GOT3 (cell line): ENCODE results near the gene LRRC15.

Source experiments
- DNase-seq: peaks from one replicate; lab custom pipeline; 2025; ENCODE audit warnings: mixed read lengths; lab: John Stamatoyannopoulos, UW

LRRC15 gene

GRCh38 chr3:194384569-194385001 lies 15.0 kb upstream of the LRRC15 start:
- no peak for DNase-seq

DNA sequence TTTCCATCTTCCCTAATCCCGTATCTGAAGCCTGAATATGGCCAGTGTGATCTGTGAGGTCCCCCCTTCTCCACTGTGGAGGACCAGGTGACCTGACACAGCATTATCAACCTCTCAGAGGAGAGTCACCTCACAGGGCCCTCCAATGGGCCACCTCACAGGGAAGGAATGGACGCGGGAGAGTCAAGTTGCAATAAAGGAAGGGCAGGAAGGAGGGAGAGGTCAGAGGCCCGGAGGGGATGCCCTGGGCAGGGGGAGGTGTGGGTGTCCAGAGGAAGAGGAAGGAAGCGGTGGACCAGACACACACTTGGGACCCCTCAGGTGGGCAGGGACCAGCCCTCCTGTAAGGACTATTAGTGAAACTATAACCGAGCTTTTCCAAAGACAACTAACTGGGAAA lies 14.6 kb upstream of the LRRC15 start:
- DNase-seq: no peak

GRCh38 chr3:194383276-194383940 lies 13.9 kb upstream of the LRRC15 start:
- no peak for DNase-seq

- DNase-seq: no peak
Observed at GRCh38 chr3:194382892-194383223, 13.3 kb upstream of the LRRC15 start.

DNA sequence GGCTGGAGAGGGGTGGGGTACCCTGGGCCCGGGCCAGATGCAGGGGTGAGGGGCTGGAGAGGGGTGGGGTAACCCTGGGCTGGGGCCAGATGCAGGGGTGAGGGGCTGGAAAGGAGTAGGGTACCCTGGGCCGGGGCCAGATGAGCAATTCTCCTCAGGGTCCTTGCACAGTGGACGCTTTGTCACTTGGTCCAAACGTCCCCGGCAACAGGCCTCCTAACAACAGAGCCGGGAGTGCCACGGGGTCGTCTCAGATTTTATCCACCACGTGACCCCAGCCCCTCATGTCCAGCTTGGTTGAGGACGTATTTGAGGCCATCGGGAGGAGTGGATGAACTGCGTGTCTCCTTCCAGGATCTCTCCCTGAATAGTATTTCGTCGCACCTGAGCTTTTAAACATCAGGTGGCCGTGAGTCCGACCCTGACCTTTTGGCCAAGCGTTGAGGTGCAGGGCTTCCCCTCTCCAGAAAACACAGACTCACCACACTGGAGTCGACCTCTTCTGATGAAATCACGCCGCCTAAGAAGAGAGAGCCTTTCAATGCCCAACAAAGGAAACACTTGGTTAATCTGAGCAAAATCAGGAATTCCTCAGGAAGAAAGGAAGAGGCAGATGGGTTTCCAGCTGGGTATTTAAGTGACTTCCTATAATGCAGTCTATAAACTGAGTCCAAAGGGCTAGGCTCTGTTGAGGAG lies 12.8 kb upstream of the LRRC15 start:
- no peak for DNase-seq

GRCh38 chr3:194381460-194381875 lies 11.9 kb upstream of the LRRC15 start:
- DNase-seq: no peak

- no peak for DNase-seq
Observed at GRCh38 chr3:194380326-194380725, 10.8 kb upstream of the LRRC15 start.

DNA sequence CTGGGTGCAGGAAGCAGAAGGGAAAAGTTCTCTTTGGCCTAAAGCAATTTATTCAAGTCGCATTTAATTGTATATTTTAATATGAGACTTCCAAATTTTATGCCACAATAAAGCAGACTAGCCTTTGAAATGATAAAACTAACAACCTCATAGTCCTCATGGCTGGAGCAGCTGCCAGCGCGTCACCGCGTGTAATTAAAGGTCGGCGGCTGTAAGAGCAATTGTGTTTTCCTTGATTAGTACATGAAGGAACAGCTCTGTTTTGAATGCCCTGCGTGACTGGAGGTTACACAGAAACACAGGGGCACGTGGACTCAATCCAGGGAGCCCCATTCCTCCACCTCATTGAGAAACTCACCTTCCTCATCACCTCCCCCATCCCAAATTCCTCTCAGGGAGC lies 10.1 kb upstream of the LRRC15 start:
- DNase-seq: no peak

DNA sequence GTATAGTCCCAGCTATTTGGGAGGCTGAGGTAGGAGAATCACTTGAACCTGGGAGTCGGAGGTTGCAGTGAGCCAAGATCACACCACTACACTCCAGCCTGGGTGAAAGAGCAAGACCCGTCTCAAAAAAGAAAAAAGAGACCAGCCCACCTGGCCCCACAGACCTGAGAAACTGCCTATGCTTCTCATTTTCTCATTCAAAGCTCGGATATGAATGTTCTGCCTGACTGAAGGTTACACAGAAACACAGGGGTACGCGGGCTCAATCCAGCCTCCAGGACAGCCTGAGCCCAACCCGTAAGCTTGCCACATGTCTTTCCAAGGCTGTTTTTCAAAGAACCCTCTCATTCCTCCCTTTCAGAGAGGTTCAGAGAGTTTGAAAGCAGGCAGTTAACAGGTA lies 9.7 kb upstream of the LRRC15 start:
- DNase-seq: no peak

GRCh38 chr3:194377708-194378107 lies 8.2 kb upstream of the LRRC15 start:
- no peak for DNase-seq

GRCh38 chr3:194376241-194376560 lies 6.7 kb upstream of the LRRC15 start:
- DNase-seq: no peak

DNA sequence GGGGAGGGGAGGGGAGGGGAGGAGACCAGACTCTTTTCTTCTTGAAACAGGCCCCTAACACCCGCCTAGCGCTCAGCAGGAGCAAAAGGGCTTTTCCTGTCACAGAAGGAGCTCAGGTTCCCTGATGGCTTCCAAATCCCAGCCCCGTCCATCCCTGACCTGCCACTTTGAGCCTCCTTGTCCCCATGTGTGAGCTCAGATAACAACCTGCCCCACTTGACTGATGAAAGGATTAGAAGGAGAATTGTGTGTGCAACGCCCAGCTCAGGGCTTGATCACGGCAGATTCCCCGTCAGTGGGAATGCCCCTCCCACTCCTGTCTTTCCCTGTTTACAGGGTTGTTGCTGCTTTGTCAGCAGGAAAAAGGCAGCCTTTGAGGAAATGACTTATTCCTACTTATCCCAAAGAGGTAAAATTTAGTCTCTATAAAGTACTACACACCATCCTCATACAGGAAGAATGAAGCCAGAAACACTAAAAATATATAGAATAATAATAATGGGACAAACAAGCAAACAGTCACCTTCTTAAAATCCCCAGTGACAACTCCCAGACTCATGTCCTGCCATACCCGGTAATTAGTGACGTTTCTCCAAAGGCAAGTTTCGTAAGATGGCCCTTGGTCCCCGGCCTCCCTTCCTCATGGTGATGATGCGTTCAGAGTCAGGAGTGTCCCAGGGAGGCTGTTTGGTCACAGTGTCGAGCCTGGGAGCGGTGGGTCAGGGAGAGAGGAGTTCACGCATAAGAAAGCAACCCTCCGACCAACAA lies 6.1 kb upstream of the LRRC15 start:
- DNase-seq: no peak

- no peak for DNase-seq
Observed at GRCh38 chr3:194374935-194375334, 5.4 kb upstream of the LRRC15 start.

GRCh38 chr3:194373899-194374298 lies 4.4 kb upstream of the LRRC15 start:
- DNase-seq: no peak

- no peak for DNase-seq
Observed at GRCh38 chr3:194373028-194373427, 3.5 kb upstream of the LRRC15 start.

DNA sequence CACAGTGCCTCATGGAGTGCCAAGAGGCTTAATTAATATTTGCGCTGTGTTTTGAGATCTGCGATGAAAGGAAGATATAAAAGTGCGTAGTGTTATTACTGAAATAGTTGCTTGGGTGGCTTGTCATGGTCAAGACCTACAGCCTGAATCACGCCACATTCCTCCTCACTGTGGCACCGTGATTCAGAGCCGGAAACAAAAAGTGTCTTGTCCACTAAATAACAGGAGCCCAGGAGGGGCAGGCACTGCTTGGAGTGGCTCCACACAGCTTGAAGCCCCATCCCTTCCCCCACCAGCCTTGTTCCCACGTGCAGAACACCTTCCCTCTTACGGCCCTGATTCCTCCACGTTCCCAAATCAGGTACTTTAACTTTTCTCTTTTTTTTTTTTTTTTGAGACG lies 1.2 kb upstream of the LRRC15 start:
- DNase-seq: no peak

- DNase-seq: no peak
Observed at GRCh38 chr3:194368918-194369317, 625 bp downstream of the LRRC15 start.

GRCh38 chr3:194367992-194368841 lies 1.3 kb downstream of the LRRC15 start:
- DNase-seq: no peak

DNA sequence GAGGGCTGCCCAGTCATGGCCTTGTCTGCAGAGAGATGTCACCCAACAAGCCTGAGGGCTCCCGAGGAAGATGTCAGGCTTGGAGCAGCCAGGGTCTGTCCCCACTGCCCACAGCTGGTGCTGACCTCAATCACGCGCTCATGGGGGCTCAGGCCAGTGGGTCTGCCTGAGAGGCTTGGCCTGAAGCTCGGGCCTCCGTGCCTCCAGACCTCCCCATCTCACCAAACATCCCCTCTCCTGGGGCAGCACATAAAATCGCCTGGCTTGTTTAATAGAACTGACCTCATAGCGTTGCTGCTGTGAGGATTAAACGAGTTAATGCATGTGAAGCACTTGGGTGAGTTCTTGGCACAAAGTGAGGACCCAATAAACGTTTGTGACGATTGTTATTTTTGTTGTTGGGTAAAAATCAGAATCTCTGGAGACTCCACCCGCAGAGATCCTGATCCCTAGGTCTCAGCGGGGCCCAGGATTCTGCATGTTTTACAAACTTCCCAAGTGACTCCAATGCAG lies 3.5 kb downstream of the LRRC15 start:
- DNase-seq: no peak

DNA sequence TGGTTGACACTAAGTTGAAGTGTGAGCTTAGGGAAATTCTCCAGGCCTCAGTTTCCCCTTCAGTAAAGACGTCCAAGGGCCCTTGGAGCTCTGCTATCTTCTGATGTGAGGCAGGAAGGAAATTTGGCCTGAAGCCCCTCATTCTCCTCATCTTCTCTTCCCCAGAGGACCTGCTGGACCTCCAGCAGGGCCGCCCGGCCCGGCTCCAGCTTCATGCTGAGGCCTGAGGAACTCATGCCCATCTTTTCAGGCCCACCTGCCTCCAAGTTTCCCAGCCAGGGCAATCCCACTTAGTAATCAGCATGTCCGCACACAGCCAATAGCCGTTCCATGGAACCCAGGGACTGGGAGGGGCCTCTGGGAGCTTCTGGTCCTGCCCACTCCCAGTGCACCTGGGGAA lies 4.0 kb downstream of the LRRC15 start:
- DNase-seq: no peak

- no peak for DNase-seq
Observed at GRCh38 chr3:194364652-194365434, 4.7 kb downstream of the LRRC15 start.

DNA sequence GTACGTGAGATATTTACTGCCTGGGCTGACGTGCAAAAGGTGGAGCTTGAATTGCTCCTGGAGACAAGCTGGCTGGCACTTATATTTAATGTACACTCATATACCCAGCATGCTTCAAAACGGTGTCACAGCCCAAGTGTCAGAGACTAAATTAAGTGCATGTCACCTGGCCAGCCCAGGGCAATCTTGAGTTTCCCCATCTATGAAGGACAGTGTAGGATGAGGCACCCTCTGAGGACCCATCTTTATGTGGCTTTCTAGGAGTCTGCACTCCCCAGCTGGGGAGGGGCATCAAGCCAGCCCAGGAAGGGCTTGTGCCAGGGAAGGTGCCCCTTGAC lies 5.3 kb downstream of the LRRC15 start:
- DNase-seq: no peak
